HepG2 (cell line): ENCODE results near the gene KLHDC8B. TPM values are rescaled to one million over a fixed set of nuclear protein-coding genes. Genes with fewer than 3 reads are reported as not detected.

ENCODE experiments used
- HNRNPL ChIP-seq: fragments of 200-400 bp; formaldehyde crosslinking; IDR thresholded peaks from 2 replicates; pipeline ENCODE4 v1.6.1; 2017; ENCODE audit warnings: mild to moderate bottlenecking, low read depth, low read length
- HOXA7 ChIP-seq: sonication (generic); formaldehyde crosslinking; IDR thresholded peaks from 2 replicates; pipeline ENCODE4 v1.8.1; 2022; ENCODE audit warnings: mild to moderate bottlenecking, missing genetic modification reagents, moderate library complexity
- IKZF1 ChIP-seq: fragments of 450-650 bp; IDR thresholded peaks from 2 replicates; pipeline ENCODE4 v1.7.1; 2016
- ISX ChIP-seq: sonication (generic); formaldehyde crosslinking; conservative IDR thresholded peaks from 2 replicates; pipeline ENCODE4 v1.5.0; 2020; ENCODE audit warnings: missing genetic modification reagents
- JUND ChIP-seq: sonication (generic); formaldehyde crosslinking; IDR thresholded peaks from 2 replicates; pipeline ENCODE4 v1.8.0; 2022; ENCODE audit warnings: mild to moderate bottlenecking, missing genetic modification reagents
- MIXL1 ChIP-seq: IDR thresholded peaks from 2 replicates; pipeline ENCODE4 v1.6.1; 2016
- NKX3-1 ChIP-seq: sonication (generic); formaldehyde crosslinking; IDR thresholded peaks from 2 replicates; pipeline ENCODE4 v1.5.0; 2020; ENCODE audit warnings: missing genetic modification reagents
- RBM39 ChIP-seq: fragments of 200-400 bp; formaldehyde crosslinking; IDR thresholded peaks from one replicate; pipeline ENCODE4 v1.6.1; 2018; ENCODE audit warnings: antibody characterized with exemption, mild to moderate bottlenecking, low read depth, low read length; ENCODE audit not compliant: poor library complexity, severe bottlenecking
- TEAD2 ChIP-seq: sonication (generic); formaldehyde crosslinking; IDR thresholded peaks from 2 replicates; pipeline ENCODE4 v1.9.0; 2021; ENCODE audit warnings: missing genetic modification reagents
- ZEB1 ChIP-seq: IDR thresholded peaks from 2 replicates; pipeline ENCODE4 v1.6.1; 2012; ENCODE audit warnings: mild to moderate bottlenecking, low read depth, inconsistent platforms; ENCODE audit not compliant: insufficient replicate concordance
- ZFY ChIP-seq: sonication (generic); formaldehyde crosslinking; IDR thresholded peaks from 2 replicates; pipeline ENCODE4 v1.4.0; 2020; ENCODE audit warnings: missing genetic modification reagents
- ZNF17 ChIP-seq: sonication (generic); formaldehyde crosslinking; IDR thresholded peaks from 2 replicates; pipeline ENCODE4 v1.5.0; 2020; ENCODE audit warnings: mild to moderate bottlenecking, missing genetic modification reagents
- ZNF343 ChIP-seq: sonication (generic); formaldehyde crosslinking; IDR thresholded peaks from 2 replicates; pipeline ENCODE4 v1.4.0; 2020; ENCODE audit warnings: mild to moderate bottlenecking, missing genetic modification reagents
- ZNF557 ChIP-seq: sonication (generic); formaldehyde crosslinking; IDR thresholded peaks from 2 replicates; pipeline ENCODE4 v1.4.0; 2020; ENCODE audit warnings: missing genetic modification reagents
- ZNF598 ChIP-seq: sonication (generic); formaldehyde crosslinking; IDR thresholded peaks from 2 replicates; pipeline ENCODE4 v1.5.1; 2020; ENCODE audit warnings: mild to moderate bottlenecking, missing genetic modification reagents, borderline replicate concordance
- ZNF615 ChIP-seq: sonication (generic); formaldehyde crosslinking; IDR thresholded peaks from 2 replicates; pipeline ENCODE4 v1.5.0; 2020; ENCODE audit warnings: mild to moderate bottlenecking, missing genetic modification reagents, borderline replicate concordance
- ZNF749 ChIP-seq: sonication (generic); formaldehyde crosslinking; IDR thresholded peaks from 2 replicates; pipeline ENCODE4 v1.8.0; 2022; ENCODE audit warnings: mild to moderate bottlenecking, missing genetic modification reagents, moderate library complexity, borderline replicate concordance
- ZNF773 ChIP-seq: sonication (generic); formaldehyde crosslinking; IDR thresholded peaks from 2 replicates; pipeline ENCODE4 v1.4.0; 2020; ENCODE audit warnings: missing genetic modification reagents, borderline replicate concordance
- ZNF879 ChIP-seq: sonication (generic); formaldehyde crosslinking; IDR thresholded peaks from 2 replicates; pipeline ENCODE4 v1.8.1; 2023; ENCODE audit warnings: missing genetic modification reagents
- polyA plus RNA-seq, 8 experiments: library from polyadenylated mRNA; depleted of rRNA in 3 of 8; stranded (reverse) in 7 of 8; unstranded in 1 of 8; fragments of >200 nt; fragmentation: Illumina TruSeq in 4 of 8; extraction: Trizol in 4 of 8; gene quantifications; 2 replicates each; pipeline versions ENCODE4 v1.2.1 to v1.2.3, GENCODE V29; 2011 to 2016; ENCODE audit warnings: low read depth in 4 of 8, missing spikeins in 1 of 8, mixed read lengths in 1 of 8; ENCODE audit not compliant: insufficient read depth in 1 of 8
- total RNA-seq, 5 experiments: library from RNA; depleted of rRNA; stranded (reverse); fragments of >200 nt; fragmentation: Illumina TruSeq; extraction: Trizol; gene quantifications; 2 replicates each; pipeline ENCODE4 v1.2.3, GENCODE V29; 2016; ENCODE audit warnings: low read depth in 1 of 5
- TF ChIP-seq, protein P1 (sequence below): sonication (generic); formaldehyde crosslinking; IDR thresholded peaks from 2 replicates; pipeline ENCODE4 v1.9.0; 2021; ENCODE audit warnings: missing genetic modification reagents, borderline replicate concordance
- TF ChIP-seq, protein P2 (sequence below): sonication (generic); formaldehyde crosslinking; IDR thresholded peaks from 2 replicates; pipeline ENCODE4 v1.8.1; 2023; ENCODE audit warnings: mild to moderate bottlenecking, moderate library complexity, missing genetic modification reagents
- TF ChIP-seq, protein P3 (sequence below): sonication (generic); formaldehyde crosslinking; IDR thresholded peaks from 2 replicates; pipeline ENCODE4 v1.5.1; 2020; ENCODE audit warnings: missing genetic modification reagents, mild to moderate bottlenecking, borderline replicate concordance
- TF ChIP-seq, protein P4 (sequence below): IDR thresholded peaks from 2 replicates; pipeline ENCODE4 v1.6.1; 2012; ENCODE audit warnings: low read depth, low read length, improper control_type of control experiment
- TF ChIP-seq, protein P5 (sequence below): sonication (generic); formaldehyde crosslinking; IDR thresholded peaks from 2 replicates; pipeline ENCODE4 v1.5.0; 2020; ENCODE audit warnings: missing genetic modification reagents, mild to moderate bottlenecking, borderline replicate concordance

KLHDC8B gene
- total and polyA plus RNA-seq, 2 of the 13 experiments (the other 11 are each of a cell fraction or from before 2014, with no cell fraction given) = 17.2 to 17.8 TPM

DNA sequence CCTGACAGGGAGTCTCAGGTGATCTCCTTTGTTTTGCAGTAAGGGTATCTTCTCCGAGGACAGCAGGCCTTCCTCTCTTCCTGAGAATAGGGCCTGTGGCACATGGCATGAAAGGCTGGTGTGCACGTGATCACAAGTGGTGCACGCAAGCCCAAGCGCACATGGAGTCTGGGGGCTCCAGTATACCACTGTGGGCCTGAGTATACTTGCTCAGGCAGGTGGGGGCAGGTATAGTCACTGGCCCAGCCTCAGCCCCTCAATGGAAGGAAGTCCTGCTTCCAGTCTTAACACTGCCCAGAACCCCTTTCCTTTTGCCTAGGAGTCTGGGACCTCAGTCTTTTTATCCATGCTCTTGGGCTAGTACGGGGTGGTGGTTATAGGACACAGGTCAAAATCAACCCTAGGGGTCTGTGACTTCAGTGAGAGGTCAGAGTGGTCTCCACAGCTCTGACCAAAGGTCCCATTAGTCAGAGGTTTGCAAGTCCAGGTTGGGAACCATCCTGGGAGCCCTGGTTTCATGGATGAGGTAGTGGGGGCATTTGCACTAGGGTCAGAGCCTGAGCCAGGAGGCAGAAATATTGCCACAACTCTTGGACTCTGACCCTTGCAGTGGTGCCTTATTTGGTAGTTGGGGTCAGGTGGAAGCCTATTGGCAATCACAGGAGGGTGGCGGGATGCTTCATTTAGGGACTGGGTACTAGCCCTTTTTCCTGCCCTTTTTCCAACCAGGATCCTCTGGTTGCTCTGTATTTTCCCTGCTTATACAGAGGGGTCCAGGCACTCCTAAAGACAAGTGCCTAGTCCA is 4.4 kb upstream of the KLHDC8B start (continued):
- TF ChIP-seq, protein P1, sequence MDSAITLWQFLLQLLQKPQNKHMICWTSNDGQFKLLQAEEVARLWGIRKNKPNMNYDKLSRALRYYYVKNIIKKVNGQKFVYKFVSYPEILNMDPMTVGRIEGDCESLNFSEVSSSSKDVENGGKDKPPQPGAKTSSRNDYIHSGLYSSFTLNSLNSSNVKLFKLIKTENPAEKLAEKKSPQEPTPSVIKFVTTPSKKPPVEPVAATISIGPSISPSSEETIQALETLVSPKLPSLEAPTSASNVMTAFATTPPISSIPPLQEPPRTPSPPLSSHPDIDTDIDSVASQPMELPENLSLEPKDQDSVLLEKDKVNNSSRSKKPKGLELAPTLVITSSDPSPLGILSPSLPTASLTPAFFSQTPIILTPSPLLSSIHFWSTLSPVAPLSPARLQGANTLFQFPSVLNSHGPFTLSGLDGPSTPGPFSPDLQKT = no peak
- TF ChIP-seq ZNF17 (CRISPR knock-in tag) (no peak), IKZF1 (no peak), ZNF343 (no peak), ZNF615 (CRISPR knock-in tag) (no peak), NKX3-1 (CRISPR knock-in tag) (no peak), ZNF557 (CRISPR knock-in tag) (no peak), HOXA7 (CRISPR knock-in tag) (no peak), ZNF598 (CRISPR knock-in tag) (no peak), RBM39 (no peak), HNRNPL (no peak), ISX (CRISPR knock-in tag) (no peak), TEAD2 (CRISPR knock-in tag) (no peak), ZNF879 (CRISPR knock-in tag) (no peak), ZEB1 (no peak), MIXL1 (CRISPR knock-in tag) (no peak; the same call in 1 of the 2 replicates), ZNF749 (CRISPR knock-in tag) (no peak), ZNF773 (no peak), ZFY (CRISPR knock-in tag) (no peak), JUND (CRISPR knock-in tag) (no peak)
- TF ChIP-seq, protein P2, sequence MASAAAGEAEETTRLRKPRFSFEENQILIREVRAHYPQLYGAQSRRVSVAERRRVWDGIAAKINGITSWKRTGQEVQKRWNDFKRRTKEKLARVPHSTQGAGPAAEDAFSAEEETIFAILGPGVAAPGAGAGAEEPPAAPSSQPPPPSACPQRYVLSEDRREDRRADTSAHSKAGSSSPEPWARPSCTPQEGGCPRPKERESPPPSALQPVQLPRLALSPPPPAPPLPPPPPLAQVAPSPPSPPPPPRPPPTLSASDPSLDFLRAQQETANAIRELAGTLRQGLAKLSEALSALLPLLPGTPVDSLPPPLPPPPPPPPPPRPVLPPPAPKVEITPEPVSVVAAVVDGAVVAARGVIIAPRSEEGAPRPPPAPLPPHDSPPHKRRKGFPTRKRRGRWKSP (CRISPR knock-in tag) = no peak
- TF ChIP-seq, protein P3, sequence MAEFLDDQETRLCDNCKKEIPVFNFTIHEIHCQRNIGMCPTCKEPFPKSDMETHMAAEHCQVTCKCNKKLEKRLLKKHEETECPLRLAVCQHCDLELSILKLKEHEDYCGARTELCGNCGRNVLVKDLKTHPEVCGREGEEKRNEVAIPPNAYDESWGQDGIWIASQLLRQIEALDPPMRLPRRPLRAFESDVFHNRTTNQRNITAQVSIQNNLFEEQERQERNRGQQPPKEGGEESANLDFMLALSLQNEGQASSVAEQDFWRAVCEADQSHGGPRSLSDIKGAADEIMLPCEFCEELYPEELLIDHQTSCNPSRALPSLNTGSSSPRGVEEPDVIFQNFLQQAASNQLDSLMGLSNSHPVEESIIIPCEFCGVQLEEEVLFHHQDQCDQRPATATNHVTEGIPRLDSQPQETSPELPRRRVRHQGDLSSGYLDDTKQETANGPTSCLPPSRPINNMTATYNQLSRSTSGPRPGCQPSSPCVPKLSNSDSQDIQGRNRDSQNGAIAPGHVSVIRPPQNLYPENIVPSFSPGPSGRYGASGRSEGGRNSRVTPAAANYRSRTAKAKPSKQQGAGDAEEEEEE (CRISPR knock-in tag) = no peak
- TF ChIP-seq, protein P4, sequence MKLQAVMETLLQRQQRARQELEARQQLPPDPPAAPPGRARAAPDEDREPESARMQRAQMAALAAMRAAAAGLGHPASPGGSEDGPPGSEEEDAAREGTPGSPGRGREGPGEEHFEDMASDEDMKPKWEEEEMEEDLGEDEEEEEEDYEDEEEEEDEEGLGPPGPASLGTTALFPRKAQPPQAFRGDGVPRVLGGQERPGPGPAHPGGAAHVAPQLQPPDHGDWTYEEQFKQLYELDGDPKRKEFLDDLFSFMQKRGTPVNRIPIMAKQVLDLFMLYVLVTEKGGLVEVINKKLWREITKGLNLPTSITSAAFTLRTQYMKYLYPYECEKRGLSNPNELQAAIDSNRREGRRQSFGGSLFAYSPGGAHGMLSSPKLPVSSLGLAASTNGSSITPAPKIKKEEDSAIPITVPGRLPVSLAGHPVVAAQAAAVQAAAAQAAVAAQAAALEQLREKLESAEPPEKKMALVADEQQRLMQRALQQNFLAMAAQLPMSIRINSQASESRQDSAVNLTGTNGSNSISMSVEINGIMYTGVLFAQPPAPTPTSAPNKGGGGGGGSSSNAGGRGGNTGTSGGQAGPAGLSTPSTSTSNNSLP = no peak
- TF ChIP-seq, protein P5, sequence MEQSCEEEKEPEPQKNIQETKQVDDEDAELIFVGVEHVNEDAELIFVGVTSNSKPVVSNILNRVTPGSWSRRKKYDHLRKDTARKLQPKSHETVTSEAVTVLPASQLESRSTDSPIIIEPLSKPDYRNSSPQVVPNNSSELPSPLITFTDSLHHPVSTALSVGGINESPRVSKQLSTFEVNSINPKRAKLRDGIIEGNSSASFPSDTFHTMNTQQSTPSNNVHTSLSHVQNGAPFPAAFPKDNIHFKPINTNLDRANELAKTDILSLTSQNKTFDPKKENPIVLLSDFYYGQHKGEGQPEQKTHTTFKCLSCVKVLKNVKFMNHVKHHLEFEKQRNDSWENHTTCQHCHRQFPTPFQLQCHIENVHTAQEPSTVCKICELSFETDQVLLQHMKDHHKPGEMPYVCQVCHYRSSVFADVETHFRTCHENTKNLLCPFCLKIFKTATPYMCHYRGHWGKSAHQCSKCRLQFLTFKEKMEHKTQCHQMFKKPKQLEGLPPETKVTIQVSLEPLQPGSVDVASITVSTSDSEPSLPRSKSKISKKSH = no peak
